ENCODE data around the gene HCK. TPM values are rescaled to one million over a fixed set of nuclear protein-coding genes. Genes with fewer than 3 reads are reported as not detected.
A peak's percentile ranks its signal among the peaks of the same experiment; 100 is the strongest.

Gene HCK
- total RNA-seq, 1 donor from 2014 or later = 99.9 TPM

DNA sequence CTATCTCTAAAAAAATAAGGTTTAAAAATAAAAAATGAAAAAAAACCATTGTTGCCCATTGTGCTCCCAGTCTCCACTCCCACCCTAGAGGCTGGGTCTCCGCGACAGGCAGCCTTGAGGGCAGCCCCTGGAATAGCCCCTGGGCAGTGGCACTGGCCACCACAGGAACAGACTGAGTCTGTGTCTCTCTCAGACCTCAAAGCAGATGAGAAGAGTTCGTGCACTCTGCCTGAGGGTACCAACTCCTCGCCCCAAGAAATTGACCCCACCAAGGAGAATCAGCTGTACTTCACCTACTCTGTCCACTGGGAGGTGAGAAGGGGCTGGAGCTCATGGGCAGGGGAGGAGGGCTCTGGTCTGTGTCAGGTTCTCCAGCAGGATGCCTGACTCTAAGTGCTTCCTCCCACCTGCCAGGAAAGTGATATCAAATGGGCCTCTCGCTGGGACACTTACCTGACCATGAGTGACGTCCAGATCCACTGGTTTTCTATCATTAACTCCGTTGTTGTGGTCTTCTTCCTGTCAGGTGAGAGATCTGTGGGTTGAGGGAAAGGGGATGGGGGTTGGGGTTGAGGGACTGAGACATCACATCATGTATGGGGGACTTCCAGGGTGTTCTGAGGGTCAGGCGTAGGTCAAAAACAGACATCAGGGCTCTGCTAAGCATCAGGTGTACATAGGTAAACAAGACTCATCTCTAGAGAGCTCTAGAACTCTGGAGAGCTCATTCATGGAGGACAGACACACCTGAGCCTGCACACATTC, 93.0 kb downstream of the HCK start:
- Histone ChIP-seq H3K4me1 (no peaks in the 10 kb centered on the region), H3K27ac (no peak overlapping the region), H3K9me3 (no peaks in the 10 kb centered on the region), H3K27me3 (ENCODE audit: low read depth) (no peaks in the 10 kb centered on the region), H3K36me3 (peaks cover 95% of the 10 kb centered on the region), H3K4me3 (no peak overlapping the region)
- intact Hi-C loops (cut with DNase I) = no loop called here
- ATAC-seq (peak in 1 of 2 donors; percentile 31), DNase-seq (no peak)
- TF ChIP-seq, protein P1, sequence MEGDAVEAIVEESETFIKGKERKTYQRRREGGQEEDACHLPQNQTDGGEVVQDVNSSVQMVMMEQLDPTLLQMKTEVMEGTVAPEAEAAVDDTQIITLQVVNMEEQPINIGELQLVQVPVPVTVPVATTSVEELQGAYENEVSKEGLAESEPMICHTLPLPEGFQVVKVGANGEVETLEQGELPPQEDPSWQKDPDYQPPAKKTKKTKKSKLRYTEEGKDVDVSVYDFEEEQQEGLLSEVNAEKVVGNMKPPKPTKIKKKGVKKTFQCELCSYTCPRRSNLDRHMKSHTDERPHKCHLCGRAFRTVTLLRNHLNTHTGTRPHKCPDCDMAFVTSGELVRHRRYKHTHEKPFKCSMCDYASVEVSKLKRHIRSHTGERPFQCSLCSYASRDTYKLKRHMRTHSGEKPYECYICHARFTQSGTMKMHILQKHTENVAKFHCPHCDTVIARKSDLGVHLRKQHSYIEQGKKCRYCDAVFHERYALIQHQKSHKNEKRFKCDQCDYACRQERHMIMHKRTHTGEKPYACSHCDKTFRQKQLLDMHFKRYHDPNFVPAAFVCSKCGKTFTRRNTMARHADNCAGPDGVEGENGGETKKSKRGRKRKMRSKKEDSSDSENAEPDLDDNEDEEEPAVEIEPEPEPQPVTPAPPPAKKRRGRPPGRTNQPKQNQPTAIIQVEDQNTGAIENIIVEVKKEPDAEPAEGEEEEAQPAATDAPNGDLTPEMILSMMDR (IDR thresholded peaks at IDR 0.05) = no peak

DNA sequence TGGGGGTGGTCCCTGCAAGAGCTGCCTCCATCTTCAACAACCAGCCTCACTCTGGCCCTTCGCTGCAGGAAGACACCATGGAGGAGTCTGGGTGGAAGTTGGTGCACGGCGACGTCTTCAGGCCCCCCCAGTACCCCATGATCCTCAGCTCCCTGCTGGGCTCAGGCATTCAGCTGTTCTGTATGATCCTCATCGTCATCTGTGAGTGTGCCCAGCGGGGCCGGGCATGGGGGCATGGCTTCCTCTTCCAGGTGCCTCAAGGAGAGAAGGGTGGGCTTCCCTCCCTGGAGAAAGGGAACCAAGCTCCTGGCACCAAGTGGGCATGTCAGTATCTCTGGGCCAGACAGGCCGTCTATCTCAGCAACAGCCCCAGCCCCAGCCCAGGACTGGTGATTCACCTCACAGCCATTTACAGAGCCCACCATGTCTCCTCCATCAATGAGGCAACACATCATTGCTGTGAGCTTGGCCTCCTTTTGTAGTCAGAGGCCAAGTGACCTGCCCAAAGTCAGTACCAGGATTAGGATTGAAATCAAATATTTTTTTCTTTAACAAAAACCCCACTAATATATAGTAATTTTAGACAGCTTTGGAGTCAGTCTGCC, 97.6 kb downstream of the HCK start:
- Histone ChIP-seq H3K4me3 (no peak overlapping the region), H3K9me3 (no peaks in the 10 kb centered on the region), H3K36me3 (peaks cover 93% of the 10 kb centered on the region), H3K27ac (no peak overlapping the region), H3K27me3 (ENCODE audit: low read depth) (no peaks in the 10 kb centered on the region), H3K4me1 (peaks cover 3% of the 10 kb centered on the region)
- intact Hi-C loops (cut with DNase I) = no loop called here
- no peak for ATAC-seq
- TF ChIP-seq, protein P1 (IDR thresholded peaks at IDR 0.05) = no peak
- DNase-seq = no peak

DNA sequence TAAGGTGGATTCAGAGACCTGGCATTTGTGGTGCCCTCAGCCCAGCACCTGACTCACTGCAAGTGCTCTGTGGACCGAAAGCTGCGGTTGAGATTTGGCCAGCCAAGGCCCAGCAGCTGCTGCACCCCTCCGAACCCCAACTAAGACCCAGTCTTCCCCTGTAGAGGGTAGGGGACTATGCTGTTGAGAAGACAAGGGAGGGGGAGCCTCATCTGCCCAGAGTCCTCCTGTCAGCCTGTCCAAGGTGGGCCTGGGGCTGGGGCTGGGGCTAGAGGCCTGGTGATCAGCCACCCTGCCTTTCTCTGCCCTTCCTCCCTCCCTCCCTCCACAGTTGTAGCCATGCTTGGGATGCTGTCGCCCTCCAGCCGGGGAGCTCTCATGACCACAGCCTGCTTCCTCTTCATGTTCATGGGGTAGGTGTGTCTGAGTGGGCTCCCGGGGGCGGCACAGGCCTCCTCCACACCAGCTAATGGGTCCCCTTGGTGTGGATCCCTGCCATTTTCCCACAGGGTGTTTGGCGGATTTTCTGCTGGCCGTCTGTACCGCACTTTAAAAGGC, 98.3 kb downstream of the HCK start:
- TF ChIP-seq, protein P1 (IDR thresholded peaks at IDR 0.05) = no peak
- Histone ChIP-seq H3K4me3 (no peak overlapping the region), H3K27ac (no peak overlapping the region), H3K9me3 (no peaks in the 10 kb centered on the region), H3K4me1 (peaks cover 10% of the 10 kb centered on the region), H3K36me3 (peaks cover 86% of the 10 kb centered on the region), H3K27me3 (ENCODE audit: low read depth) (no peaks in the 10 kb centered on the region)
- DNase-seq (no peak), ATAC-seq (no peak)
- intact Hi-C loops (cut with DNase I) = no loop called here

Other genes starting within 250 kb of the HCK start
- not detected for gene MYLK2, start 232.9 kb upstream of the HCK start, total RNA-seq
- gene FOXS1, start 206.6 kb upstream of the HCK start, total RNA-seq = 1.1 TPM
- 0.80 TPM for gene DUSP15, start 181.7 kb upstream of the HCK start, total RNA-seq
- 5.9 TPM for gene TTLL9, start 181.6 kb upstream of the HCK start, total RNA-seq
- gene PDRG1, start 100.2 kb upstream of the HCK start, total RNA-seq = 9.4 TPM
- 0.06 TPM for gene XKR7, start 84.1 kb upstream of the HCK start, total RNA-seq
- 18.8 TPM for gene CCM2L, start 41.8 kb upstream of the HCK start, total RNA-seq
- 49.7 TPM for gene TM9SF4, start 57.5 kb downstream of the HCK start, total RNA-seq
- gene PLAGL2, start 155.5 kb downstream of the HCK start, total RNA-seq = 17.6 TPM
- gene POFUT1, start 155.6 kb downstream of the HCK start, total RNA-seq = 26.1 TPM
- gene KIF3B, start 225.4 kb downstream of the HCK start, total RNA-seq = 28.0 TPM